ENCODE data around the gene BOLL.

DNA sequence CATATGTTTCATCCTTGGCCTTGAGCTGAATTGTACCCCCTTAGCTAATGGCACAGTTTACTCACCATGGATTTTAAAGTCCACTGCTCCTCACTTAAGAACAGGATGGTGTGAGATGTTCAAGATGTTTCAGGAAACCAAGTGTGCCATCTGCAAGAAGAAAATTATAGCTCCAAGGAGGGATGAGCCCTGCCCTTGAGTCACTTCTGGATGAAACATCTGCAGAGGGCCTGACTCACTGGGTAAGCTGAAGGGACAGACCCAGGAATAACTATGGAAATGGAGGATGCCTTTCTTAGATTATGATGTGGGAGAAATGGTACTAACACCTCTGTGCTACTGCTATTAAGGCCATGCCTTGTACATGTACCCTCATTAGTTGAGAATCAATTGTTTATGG lies 73.5 kb downstream of the BOLL start:
- TF ChIP-seq, protein P1, sequence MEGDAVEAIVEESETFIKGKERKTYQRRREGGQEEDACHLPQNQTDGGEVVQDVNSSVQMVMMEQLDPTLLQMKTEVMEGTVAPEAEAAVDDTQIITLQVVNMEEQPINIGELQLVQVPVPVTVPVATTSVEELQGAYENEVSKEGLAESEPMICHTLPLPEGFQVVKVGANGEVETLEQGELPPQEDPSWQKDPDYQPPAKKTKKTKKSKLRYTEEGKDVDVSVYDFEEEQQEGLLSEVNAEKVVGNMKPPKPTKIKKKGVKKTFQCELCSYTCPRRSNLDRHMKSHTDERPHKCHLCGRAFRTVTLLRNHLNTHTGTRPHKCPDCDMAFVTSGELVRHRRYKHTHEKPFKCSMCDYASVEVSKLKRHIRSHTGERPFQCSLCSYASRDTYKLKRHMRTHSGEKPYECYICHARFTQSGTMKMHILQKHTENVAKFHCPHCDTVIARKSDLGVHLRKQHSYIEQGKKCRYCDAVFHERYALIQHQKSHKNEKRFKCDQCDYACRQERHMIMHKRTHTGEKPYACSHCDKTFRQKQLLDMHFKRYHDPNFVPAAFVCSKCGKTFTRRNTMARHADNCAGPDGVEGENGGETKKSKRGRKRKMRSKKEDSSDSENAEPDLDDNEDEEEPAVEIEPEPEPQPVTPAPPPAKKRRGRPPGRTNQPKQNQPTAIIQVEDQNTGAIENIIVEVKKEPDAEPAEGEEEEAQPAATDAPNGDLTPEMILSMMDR (IDR thresholded peaks at IDR 0.05), result no peak
- TF ChIP-seq POLR2AphosphoS5 (IDR thresholded peaks at IDR 0.05), result no peak
